Limb (tissue), 2 donors: ENCODE results near the gene IGSF8.

ENCODE experiments used
- DNase-seq, 2 donors: peaks; one replicate each; pipeline ENCODE4 v3.0.0-alpha.2; 2016; ENCODE audit errors: extremely low spot score in 2 of 2

IGSF8 gene

DNA sequence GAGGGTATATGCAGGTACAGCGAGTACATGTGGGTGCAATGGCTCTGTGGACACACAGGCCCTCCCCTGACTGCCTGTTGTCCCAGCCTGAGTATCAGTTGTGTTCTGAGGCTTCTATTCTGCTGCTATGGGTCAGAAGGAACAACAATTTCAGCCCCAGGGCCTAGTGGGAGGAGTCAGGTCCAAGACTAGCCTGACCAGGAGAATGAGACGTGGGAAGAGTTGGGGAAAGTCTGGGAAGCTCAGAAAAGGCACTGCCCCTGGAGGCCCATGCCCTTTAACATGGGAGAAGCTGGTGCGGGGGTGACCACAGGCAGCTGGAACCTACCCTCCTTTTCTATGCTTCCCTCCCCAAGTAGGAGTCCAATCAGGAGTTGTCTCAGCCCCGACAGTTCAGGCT, 7.7 kb downstream of the IGSF8 start:
- DNase-seq, result no peak

DNA sequence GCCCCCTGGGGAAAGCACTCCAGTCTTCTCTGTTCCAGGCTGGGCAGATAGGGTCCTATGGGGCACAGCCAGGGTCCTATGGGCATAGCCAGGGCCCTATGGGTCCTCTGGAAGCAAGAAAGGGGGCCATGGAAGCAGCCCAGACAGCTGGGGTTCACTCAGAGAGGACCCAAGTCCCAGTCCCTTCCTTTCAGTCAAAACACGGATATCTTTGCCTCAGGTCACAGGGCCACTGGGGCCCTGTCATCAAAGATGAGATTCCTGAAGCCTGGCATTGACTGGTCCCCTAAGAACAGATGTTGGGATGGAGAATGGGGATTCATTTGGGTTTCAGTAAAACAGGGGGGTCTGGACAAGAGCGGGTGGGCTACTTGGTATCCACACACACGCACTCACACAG, 8.5 kb downstream of the IGSF8 start:
- no peak for DNase-seq

DNA sequence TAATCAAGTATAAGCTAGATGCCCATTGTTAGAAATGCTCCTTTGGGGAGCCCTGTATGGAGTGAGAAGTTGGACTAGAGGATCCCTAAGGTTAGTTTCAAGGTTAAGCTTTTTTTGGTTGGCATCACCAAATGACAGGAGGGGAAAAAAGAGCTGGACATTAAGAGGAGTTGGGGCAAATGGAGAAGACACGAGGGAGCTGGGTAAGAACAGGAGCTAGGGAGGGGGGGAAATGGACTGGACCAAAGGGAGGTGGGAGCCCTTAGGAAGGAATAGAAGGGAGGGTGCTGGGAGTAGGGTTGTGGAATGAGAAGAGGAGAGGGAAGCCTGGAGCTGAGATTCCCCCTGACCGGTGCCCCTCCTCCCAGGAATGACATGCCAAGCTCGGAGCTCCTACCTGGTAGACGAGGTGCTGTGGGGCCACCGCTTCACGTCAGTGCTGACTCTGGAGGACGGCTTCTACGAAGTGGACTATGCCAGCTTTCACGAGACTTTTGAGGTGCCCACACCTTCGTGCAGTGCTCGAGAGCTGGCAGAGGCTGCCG, 11.2 kb downstream of the IGSF8 start:
- peak in 1 of 2 donors; percentile 26 for DNase-seq

- peak in 1 of 2 donors; percentile 31 for DNase-seq
Observed at GRCh38 chr1:160086456-160086892, 11.9 kb downstream of the IGSF8 start.

DNA sequence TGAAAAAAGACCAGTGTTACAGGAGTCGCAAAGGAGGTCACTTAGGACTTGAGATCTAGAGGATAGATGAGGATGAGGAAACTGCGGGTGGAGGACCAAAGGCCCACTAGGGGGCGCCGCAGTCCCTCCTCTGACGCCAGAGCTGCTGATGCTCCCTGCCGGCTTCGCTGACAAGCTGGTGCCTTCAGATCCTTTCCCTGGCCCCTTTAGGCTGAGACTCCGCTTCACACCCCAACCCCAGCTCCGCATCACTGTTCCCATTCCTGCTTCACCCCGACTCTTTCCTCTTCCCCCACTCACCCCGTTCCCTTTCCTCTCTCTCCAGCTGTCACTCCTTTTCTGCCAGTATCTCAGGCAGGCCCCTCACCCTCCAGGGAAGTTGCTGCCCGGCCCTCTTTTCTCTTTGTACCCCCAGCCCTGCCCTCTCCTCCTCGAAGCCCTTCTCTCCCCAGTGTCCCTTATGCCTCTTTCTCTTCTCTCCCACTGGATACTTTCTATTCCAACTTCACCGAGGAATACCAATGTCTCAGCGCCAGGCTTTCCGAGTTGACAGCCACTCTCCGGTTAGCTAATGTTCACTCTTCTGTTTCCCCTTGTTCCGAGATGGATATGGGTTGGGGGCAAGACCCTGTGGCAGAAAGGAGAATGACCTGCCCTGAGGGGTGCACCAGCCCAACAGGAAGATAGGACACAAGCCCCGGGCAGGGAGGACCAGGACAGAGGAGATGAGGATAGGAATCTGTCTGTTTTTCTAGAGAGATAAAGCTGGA, 12.5 kb downstream of the IGSF8 start:
- DNase-seq, result peak; percentile 79 to 88

- DNase-seq, result no peak
Observed at GRCh38 chr1:160084771-160085321, 13.6 kb downstream of the IGSF8 start.

GRCh38 chr1:160083968-160084770, 14.2 kb downstream of the IGSF8 start:
- peak in 1 of 2 donors; percentile 80 for DNase-seq

DNA sequence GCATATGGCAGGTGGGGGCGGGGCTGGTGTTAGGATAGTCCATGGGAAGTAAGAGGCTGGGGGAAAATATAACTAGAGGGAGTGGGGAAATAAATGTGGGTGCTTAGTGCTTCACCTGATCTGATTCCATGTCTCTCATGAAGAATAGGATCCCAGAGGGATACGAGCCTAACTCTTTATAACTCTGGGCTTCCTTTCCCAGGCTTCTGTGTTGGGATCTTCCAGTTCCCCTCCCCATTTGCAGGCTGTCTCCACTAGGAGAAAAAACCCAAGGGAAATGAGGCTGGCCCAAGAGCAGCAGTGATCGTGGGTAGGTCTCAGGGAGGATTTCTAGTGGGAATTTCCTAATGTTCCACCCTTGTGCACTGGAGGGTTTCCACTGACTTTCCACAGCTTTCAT, 15.5 kb downstream of the IGSF8 start:
- DNase-seq, result no peak

DNA sequence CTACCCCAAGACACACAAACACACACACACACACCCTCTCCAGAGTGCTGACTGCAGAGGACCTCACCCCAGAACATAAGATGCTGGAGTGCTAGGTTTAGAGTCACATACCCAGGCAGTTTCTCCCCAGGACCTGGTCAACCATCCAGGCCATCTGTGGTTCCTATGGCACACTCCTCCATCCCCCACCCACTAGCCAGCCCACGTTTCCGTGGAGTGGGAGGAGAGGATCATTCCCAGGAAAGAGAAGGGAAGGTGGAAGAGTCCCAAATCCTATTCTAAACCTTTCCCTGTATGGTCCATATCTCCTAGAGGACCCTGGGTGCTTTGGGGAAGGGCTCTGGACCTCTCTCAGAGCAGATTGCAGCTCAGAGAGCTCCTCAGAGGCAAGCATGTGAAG, 15.9 kb downstream of the IGSF8 start:
- DNase-seq, result no peak

DNA sequence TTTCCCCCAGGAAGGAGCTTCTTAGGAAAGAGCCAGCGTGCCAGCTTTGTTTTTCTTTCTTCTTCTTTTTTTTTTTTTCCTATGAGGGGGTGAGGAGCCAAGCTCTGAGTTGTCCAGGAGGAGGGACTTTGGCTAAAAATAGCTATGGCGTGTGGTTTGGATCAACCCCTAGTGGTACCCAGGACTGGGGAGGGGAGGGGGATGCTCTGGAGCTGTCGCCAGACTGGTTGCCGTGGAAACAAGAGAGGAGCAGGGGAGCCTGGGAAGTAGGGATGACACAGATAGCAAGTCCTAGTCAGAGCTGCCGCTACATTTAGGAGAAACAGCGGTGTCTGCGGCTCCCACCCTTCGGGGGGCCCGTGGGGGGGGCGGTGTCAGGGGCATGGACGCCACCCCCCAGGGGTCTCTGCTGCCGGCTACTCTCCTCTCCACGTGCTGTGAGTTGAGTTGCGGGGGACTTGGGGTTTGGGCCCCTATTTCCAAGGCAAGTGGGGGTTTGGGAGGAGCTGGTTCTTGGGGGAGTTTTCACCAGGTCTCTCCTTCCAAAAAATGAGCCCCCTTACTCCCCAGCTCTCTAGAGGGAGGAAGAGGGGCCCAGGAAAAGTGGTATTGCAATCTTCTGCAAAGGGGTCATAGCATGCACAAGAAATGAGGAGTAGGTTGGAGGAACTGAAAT, 17.0 kb downstream of the IGSF8 start, which contains the start of gene KCNJ9:
Gene KCNJ9 (plus strand): TSS at position 278 of the 676 bp plus-strand sequence. CDS start 2,493 bp downstream, outside the sequence.
- DNase-seq, result peak in 1 of 2 donors; percentile 64

DNA sequence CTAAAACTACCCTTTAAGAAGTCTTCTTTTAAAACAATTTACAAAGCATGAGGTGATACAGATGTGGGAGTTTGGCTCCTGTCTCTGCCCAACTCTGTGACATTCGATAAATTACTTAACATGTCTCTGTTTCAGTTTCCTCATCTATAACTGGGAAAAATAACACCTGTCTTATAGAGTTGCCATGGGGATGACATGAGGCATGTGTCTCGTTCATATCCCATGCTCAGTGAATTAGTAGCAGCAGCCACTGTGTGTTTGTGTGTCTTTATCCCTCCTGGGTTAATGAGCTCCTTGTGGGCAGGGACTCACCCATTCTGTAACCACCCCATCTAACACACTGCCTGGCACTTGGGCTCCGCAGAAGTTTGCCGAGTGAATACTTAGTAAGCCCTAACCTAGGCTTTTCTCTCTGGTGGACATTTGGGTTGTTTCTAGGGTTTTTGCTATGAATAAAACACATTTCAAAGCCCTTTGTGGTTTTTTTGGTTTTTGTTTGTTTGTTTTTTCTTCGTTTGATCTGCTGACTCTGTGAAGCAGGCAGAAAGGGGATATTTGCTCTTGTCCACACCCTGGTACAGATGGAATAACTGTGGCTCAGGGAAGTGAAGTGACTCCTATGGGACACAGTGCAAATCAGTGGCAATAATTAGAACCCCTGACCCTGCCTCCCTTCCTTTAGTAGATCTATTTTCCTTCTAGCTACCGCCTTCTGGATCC, 17.9 kb downstream of the IGSF8 start:
- DNase-seq, result no peak

DNA sequence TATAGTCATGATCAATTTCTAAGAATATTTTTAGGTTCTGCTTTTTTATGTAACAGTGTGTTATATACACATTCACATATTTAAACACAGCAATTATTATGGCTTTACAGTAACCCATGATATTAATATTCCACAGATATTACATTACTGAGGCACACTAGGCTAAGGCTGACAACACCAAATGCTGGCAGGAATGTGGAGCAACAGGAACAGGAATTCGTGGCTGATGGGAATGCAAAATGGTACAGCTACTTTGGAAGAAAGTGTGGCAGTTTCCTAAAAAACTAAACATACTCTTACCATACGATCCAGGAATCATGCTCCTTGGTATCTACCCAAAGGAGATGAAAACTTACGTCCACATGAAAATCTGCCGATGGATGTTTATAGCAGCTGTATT, 19.0 kb downstream of the IGSF8 start:
- no peak for DNase-seq

DNA sequence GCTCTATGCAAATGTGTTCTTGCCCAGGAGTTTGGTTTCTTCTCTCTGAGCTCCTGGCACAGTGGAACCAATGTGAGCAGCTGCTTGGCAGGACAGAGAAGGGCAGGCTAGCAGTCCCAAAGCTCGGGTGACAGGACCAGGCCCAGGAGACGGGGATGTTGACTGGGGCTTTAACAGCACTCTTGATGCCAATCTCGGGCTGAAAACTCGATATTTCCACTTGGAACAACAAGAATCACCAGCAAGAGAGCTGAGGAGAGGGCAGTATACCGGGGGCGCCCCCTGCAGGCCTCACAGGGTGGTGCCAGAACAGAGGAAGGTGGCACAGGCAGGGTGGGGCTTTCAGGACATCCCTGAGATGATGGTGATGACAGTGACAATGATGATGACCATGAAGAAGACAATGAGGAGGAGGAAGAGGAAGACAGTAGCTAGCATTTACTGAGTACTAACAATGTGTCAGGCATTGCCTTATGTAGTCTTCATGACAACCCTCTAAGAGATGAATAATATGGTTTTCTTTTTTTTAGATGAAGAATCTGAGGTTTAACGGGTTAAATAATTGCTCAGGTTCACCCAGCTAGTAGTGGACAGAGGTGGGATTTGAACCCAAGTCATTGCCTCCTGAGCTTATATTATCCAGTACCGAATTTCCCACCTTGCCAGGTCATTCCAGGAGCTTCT, 19.8 kb downstream of the IGSF8 start:
- DNase-seq, result peak in 1 of 2 donors; percentile 49

DNA sequence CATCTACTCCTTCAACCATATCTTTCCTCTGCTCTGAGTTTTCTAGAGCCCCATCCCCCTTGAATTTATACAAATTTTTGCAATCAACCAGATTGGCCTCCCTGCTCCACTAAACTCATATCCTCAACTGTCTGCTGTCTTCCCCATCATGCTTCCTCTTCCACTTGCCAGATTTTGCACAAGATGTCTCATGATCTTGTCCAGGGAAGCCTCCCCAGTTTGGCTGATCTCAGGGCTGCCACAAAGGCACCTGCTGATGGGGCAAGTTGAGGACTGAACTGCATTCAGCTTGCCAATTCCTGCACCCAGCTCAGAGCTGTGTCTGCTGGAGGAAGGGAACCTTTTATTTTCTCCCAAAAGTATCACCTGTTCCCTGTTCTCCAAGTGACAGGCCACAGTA, 20.9 kb downstream of the IGSF8 start:
- no peak for DNase-seq

GRCh38 chr1:160076295-160076694, 22.1 kb downstream of the IGSF8 start:
- DNase-seq, result no peak

GRCh38 chr1:160075836-160076235, 22.6 kb downstream of the IGSF8 start:
- no peak for DNase-seq

- no peak for DNase-seq
Observed at GRCh38 chr1:160074865-160075264, 23.6 kb downstream of the IGSF8 start.

DNA sequence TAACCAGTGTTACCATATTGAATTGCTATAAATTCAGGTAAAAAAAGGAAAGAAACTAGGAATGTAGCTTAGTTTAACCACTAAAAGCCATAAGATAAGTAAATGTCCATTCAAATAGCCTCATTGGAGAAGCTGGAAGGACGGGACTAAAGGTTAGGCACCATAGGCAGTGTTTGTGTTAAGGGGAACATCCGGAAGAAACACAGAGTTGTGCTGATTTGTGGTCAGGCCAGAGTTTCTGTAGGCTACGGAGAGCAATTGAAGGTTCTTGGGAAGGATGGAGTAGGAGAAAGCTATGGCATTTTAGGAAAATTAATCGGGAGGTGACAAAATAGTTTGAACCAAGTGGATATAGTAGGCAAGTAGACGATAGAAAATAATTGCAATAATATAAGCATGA, 27.1 kb downstream of the IGSF8 start:
- DNase-seq, result no peak

- peak; percentile 84 to 89 for DNase-seq
Observed at GRCh38 chr1:160070243-160071163, 27.9 kb downstream of the IGSF8 start.
